Heart left ventricle (tissue), 13 donors: ENCODE measurements around the gene CASQ1.

Source experiments
- CTCF ChIP-seq, 12 donors: fragments of 200-600 bp; sonication (generic) in 4 of 12; IDR thresholded peaks; one replicate each; pipeline versions ENCODE4 v1.5.0 to v1.8.0; 2018 to 2022; ENCODE audit warnings: antibody characterized with exemption in 12 of 12, mild to moderate bottlenecking in 5 of 12
- POLR2A ChIP-seq, 2 donors: fragments of 450-650 bp; IDR thresholded peaks; one replicate each; pipeline ENCODE4 v1.6.1; 2017; ENCODE audit warnings: antibody characterized with exemption in 2 of 2, mild to moderate bottlenecking in 2 of 2, moderate library complexity in 2 of 2
- donor health status: ischemic (EF 13 %, LVEDD 7.1; RV severe dilation, severe dysfunction).
- donor health status: DM: no; HTN: yes; CAD: no.
- donor health status: DM: no; HTN: no; CAD: no.
- donor health status: ischemic (EF 25% LVEDD 6.9; RV normal size, moderate dysfunction).
- donor health status: ischemic (EF 25% LVEDD 5.7; RV mildly dilated, moderate dysfunction).
- donor health status: ischemic (EF 35%, LVEDD 5.7; RV mildly dilated, moderate dysfunction).
- donor health status: nonischemic (EF 11% LVEDD 7.7; RV severe dilation, severe dysfunction).
- donor health status: DM: yes; HTN: yes; CAD: no.
- donor health status: PGD.
- donor health status: ischemic (EF 29% LVEDD 5.4; RV normal size, mild dysfunction).
- donor health status: nonischemic (EF 23%, LVEDD 6.1; RV moderate dilation, normal function).

DNA sequence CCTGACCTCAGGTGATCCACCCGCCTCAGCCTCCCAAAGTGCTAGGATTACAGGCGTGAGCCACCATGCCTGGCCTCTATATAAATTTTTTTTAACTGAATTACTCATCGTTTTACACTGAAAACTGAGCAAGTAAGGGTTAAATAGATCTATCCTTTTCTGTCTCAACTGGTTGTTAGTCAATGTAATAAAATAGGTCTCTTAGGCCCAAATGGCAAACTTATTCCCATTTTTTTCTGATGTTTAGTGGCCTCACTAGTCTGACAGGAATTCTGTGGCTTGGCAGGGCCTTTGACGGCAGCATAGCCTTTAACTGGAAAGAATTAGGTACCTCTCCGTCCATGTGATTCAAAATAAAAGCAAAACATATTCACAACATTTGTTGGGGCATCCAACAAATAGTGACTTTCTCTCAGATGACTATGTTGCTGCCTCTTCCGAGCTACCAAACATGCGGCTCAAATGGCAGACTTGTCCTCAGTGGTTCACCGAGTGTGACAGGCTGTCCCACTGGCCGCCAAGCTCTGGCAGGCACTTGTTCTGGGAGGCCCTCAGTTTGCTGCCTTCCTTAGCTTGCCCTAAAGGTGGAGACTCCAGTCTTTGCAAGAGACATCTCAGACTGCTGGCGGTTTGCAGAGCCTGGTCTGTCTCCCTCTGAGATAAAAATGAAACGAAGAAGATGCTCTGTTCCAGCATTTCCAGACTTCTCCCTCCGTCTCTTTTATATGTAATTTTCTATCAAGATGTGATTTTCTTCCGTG lies 21.6 kb upstream of the CASQ1 start:
- TF ChIP-seq POLR2A (IDR thresholded peaks at IDR 0.05) (no peak), CTCF (IDR thresholded peaks at IDR 0.05) (no peak)
